GM19395 (cell line): ENCODE measurements around the gene TIAM2.
"Not testable (repeated sequence)": the region's sequence is repeated elsewhere in the genome, so short reads cannot be mapped to it uniquely, and the experiment has no call there.

Experiments used
- ATAC-seq: cut with Tn5 transposase; IDR thresholded peaks from one replicate; pipeline ENCODE4 v1.9.1; 2021; ENCODE audit warnings: mild to moderate bottlenecking, moderate library complexity; ENCODE audit not compliant: unreplicated experiment

TIAM2 gene

GRCh38 chr6:155090166-155090565 is 95.1 kb downstream of the TIAM2 start:
- no peak for ATAC-seq

- no peak for ATAC-seq
These were observed 96.6 kb downstream of the TIAM2 start for GRCh38 chr6:155091756-155092155.

GRCh38 chr6:155093430-155093829 is 98.3 kb downstream of the TIAM2 start:
- no peak for ATAC-seq

GRCh38 chr6:155100087-155100486 is 105.0 kb downstream of the TIAM2 start:
- no peak for ATAC-seq

- ATAC-seq = no peak
These were observed 105.5 kb downstream of the TIAM2 start for GRCh38 chr6:155100591-155100990.

GRCh38 chr6:155103083-155103645 is 108.0 kb downstream of the TIAM2 start:
- ATAC-seq = not testable (repeated sequence)

- ATAC-seq = no peak
These were observed 108.8 kb downstream of the TIAM2 start for GRCh38 chr6:155103816-155104366.

- no peak for ATAC-seq
These were observed 111.5 kb downstream of the TIAM2 start for GRCh38 chr6:155106456-155107115.

GRCh38 chr6:155107432-155108069 is 112.4 kb downstream of the TIAM2 start:
- no peak for ATAC-seq

GRCh38 chr6:155108070-155108820 is 113.1 kb downstream of the TIAM2 start:
- no peak for ATAC-seq

- no peak for ATAC-seq
These were observed 115.6 kb downstream of the TIAM2 start for GRCh38 chr6:155110721-155111120.

GRCh38 chr6:155112757-155113156 is 117.6 kb downstream of the TIAM2 start:
- no peak for ATAC-seq

- ATAC-seq = no peak
These were observed 120.9 kb downstream of the TIAM2 start for GRCh38 chr6:155115893-155116570.

GRCh38 chr6:155116571-155116910 is 121.4 kb downstream of the TIAM2 start:
- no peak for ATAC-seq

GRCh38 chr6:155117256-155117655 is 122.1 kb downstream of the TIAM2 start:
- no peak for ATAC-seq

GRCh38 chr6:155117785-155118184 is 122.7 kb downstream of the TIAM2 start:
- ATAC-seq = no peak

GRCh38 chr6:155119201-155119600 is 124.1 kb downstream of the TIAM2 start:
- ATAC-seq = not testable (repeated sequence)

GRCh38 chr6:155120034-155120433 is 124.9 kb downstream of the TIAM2 start:
- no peak for ATAC-seq

- ATAC-seq = no peak
These were observed 126.2 kb downstream of the TIAM2 start for GRCh38 chr6:155121294-155121693.

GRCh38 chr6:155121699-155122098 is 126.6 kb downstream of the TIAM2 start:
- no peak for ATAC-seq
